Omental fat pad (tissue), 4 donors: Measurements from ENCODE around the gene RTKN2. TPM values are rescaled to one million over a fixed set of nuclear protein-coding genes. Genes with fewer than 3 reads are reported as not detected.
"Not testable (repeated sequence)": the region's sequence is repeated elsewhere in the genome, so short reads cannot be mapped to it uniquely, and the experiment has no call there.

Source experiments
- ATAC-seq: fragments of 150-250 bp; one replicate; pipeline ENCODE4 v1.9.1; 2016; ENCODE audit warnings: mild to moderate bottlenecking, moderate library complexity; ENCODE audit not compliant: low FRiP score
- DNase-seq: peaks from one replicate; pipeline ENCODE4 v3.0.0-alpha.2; 2019; ENCODE audit warnings: low spot score
- CTCF ChIP-seq, 3 donors: fragments of 450-650 bp; IDR thresholded peaks; one replicate each; pipeline ENCODE4 v1.5.1; 2016 to 2017; ENCODE audit warnings: antibody characterized with exemption in 3 of 3, mild to moderate bottlenecking in 3 of 3, moderate library complexity in 2 of 3
- total RNA-seq, 4 donors: library from RNA; depleted of rRNA; stranded (reverse); fragments of >200 nt; gene quantifications; one replicate each; pipeline ENCODE4 v1.1.0, GENCODE V29; 2016

The RTKN2 gene
- total RNA-seq, 4 donors from 2014 or later = 0.09 to 0.48 (median 0.38) TPM; not detected in 1

GRCh38 chr10:62249957-62250356 is 18.7 kb downstream of the RTKN2 start:
- TF ChIP-seq CTCF (IDR thresholded peaks at IDR 0.05) = no peak
- ATAC-seq (no peak), DNase-seq (no peak)

GRCh38 chr10:62248465-62248864 is 20.2 kb downstream of the RTKN2 start:
- ATAC-seq (no peak), DNase-seq (no peak)
- no peak for TF ChIP-seq CTCF (IDR thresholded peaks at IDR 0.05)

GRCh38 chr10:62244785-62245467 is 23.7 kb downstream of the RTKN2 start:
- DNase-seq (no peak), ATAC-seq (peak; percentile 75)
- no peak for TF ChIP-seq CTCF (IDR thresholded peaks at IDR 0.05)

GRCh38 chr10:62244088-62244487 is 24.6 kb downstream of the RTKN2 start:
- no peak for TF ChIP-seq CTCF (IDR thresholded peaks at IDR 0.05)
- DNase-seq (no peak), ATAC-seq (no peak)

- no peak for TF ChIP-seq CTCF (IDR thresholded peaks at IDR 0.05)
- DNase-seq (no peak), ATAC-seq (peak; percentile 12)
Measured at GRCh38 chr10:62243647-62243997, 25.0 kb downstream of the RTKN2 start.

- DNase-seq = not testable (repeated sequence)
- peak; percentile 95 for ATAC-seq
Measured at GRCh38 chr10:62242965-62243646, 25.5 kb downstream of the RTKN2 start.

- not testable (repeated sequence) for DNase-seq, ATAC-seq
Measured at GRCh38 chr10:62241521-62241920, 27.1 kb downstream of the RTKN2 start.

- DNase-seq = no peak
- no peak for TF ChIP-seq CTCF (IDR thresholded peaks at IDR 0.05)
- no peak for ATAC-seq
Measured at GRCh38 chr10:62239994-62240393, 28.6 kb downstream of the RTKN2 start.
